ENCODE results near the gene LSM7. TPM values are rescaled to one million over a fixed set of nuclear protein-coding genes. Genes with fewer than 3 reads are reported as not detected.

Gene LSM7
- total and polyA plus RNA-seq, 9 of the 15 experiments (the other 6 are each of a cell fraction or from before 2014, with no cell fraction given): 40.5 to 690 (median 265) TPM

- FAIRE-seq (no peak), ATAC-seq (no peak), DNase-seq (ENCODE audit: extremely low read depth in 1 of 4, low spot score in 3 of 4) (no peak)
- CTCF ChIA-PET (ENCODE audit: low intra/inter-chr PET ratio): no interaction called here
- no TSS peak for BruUV-seq (replicated peaks)
- 94% methylated on average over 29 of the region's 82 CpGs for WGBS (ENCODE audit: insufficient coverage, low coverage, missing lambda C conversion rate)
- no peak overlapping the region for H2AFZ ChIP-seq (ENCODE audit: low read depth, low read length)
- H3K9me1 ChIP-seq (ENCODE audit: control insufficient read depth, insufficient read depth, low read length): peaks cover 2% of the 10 kb centered on the region
- H3K9me3 ChIP-seq (replicated peaks; ENCODE audit: control insufficient read depth, insufficient read depth, low read depth, low read length): no peaks in the 10 kb centered on the region
- H4K20me1 ChIP-seq (replicated peaks; ENCODE audit: control insufficient read depth, insufficient read depth, low read length): no peaks in the 10 kb centered on the region
- no peaks in the 10 kb centered on the region for H3K36me3 ChIP-seq (ENCODE audit: control insufficient read depth, insufficient read depth, low read length)
- POLR2A ChIA-PET: interaction anchor here (0.9 to 2.3 kb wide), 3 partner anchors 8 to 13 kb away, joined by 3 to 10 read pairs (median 3); partner anchors contain the start of gene PEAK3
- TF ChIP-seq PCBP1 (IDR thresholded peaks at IDR 0.05; ENCODE audit: low read depth, low read length, poor library complexity, severe bottlenecking) (peak; percentile 33), ZBTB33 (CRISPR knock-in tag; IDR thresholded peaks at IDR 0.05) (no peak; the same call in 1 of the 2 replicates), HNRNPK (IDR thresholded peaks at IDR 0.05; ENCODE audit: low read depth, low read length, poor library complexity, severe bottlenecking) (no peak), OTX1 (CRISPR knock-in tag; IDR thresholded peaks at IDR 0.05) (no peak), EZH2 (IDR thresholded peaks at IDR 0.05; ENCODE audit: borderline replicate concordance, low read depth, low read length) (no peak), ADNP (tag; IDR thresholded peaks at IDR 0.05) (no peak), NFIC (IDR thresholded peaks at IDR 0.05) (0 out of 2 replicates have a peak, but pooled peaks have one; percentile 11), MED1 (CRISPR knock-in tag; IDR thresholded peaks at IDR 0.05; ENCODE audit: borderline replicate concordance) (0 out of 2 replicates have a peak, but pooled peaks have one; percentile 33), EP300 (IDR thresholded peaks at IDR 0.05; ENCODE audit: low read length) (no peak), PHTF2 (CRISPR knock-in tag; IDR thresholded peaks at IDR 0.05) (no peak)
- in situ Hi-C loops (cut with MboI) (no loop called here), intact Hi-C loops (cut with micrococcal nuclease) (no loop called here)
- no peak overlapping the region for H3K4me3 ChIP-seq
- peak overlapping the region; percentile 76; the same call in 1 of the 3 replicates for H3K27ac ChIP-seq (ENCODE audit: extremely low read depth, low read depth, low read length)
- H3K4me2 ChIP-seq (ENCODE audit: insufficient read depth, low read length): no peak overlapping the region
- no peak overlapping the region; a peak in 1 of 4 replicates for H3K9ac ChIP-seq (ENCODE audit: insufficient read depth in 1 of 2, low read depth in 2 of 2, low read length in 2 of 2)
- H3K4me1 ChIP-seq (replicated peaks in 1 of 2; ENCODE audit: control insufficient read depth in 2 of 2, insufficient read depth in 2 of 2, low read length in 2 of 2): peaks cover 10 to 52% of the 10 kb centered on the region in 2 experiments
- no peaks in the 10 kb centered on the region for H3K27me3 ChIP-seq (ENCODE audit: control insufficient read depth in 2 of 2, insufficient read depth in 2 of 2, low read length in 2 of 2)
- H3K79me2 ChIP-seq (ENCODE audit: control insufficient read depth, insufficient read depth, low read length): no peaks in the 10 kb centered on the region
Observed at GRCh38 chr19:2290441-2291184, 37.8 kb downstream of the LSM7 start.

Data from K562 (cell line).